Duodenal mucosa (tissue), 2 donors: ENCODE measurements around the gene ZBTB20.

ENCODE experiments used
- H3K27ac ChIP-seq: one replicate; pipeline ENCODE4 v1.7.0; 2013; ENCODE audit warnings: low read depth, low read length
- H3K27me3 ChIP-seq, 2 donors: one replicate each; pipeline ENCODE4 v1.7.0; 2013; ENCODE audit warnings: low read length in 2 of 2, control low read depth in 1 of 2; ENCODE audit not compliant: insufficient read depth in 2 of 2, control insufficient read depth in 1 of 2
- H3K36me3 ChIP-seq, 2 donors: one replicate each; pipeline ENCODE4 v1.7.0; 2013; ENCODE audit warnings: low read length in 2 of 2, control low read depth in 1 of 2; ENCODE audit not compliant: insufficient read depth in 2 of 2, control insufficient read depth in 1 of 2
- H3K4me1 ChIP-seq, 2 donors: one replicate each; pipeline ENCODE4 v1.7.0; 2013; ENCODE audit warnings: low read length in 2 of 2, control low read depth in 1 of 2; ENCODE audit not compliant: insufficient read depth in 2 of 2, control insufficient read depth in 1 of 2
- H3K4me3 ChIP-seq, 2 donors: one replicate each; pipeline ENCODE4 v1.7.0; 2013; ENCODE audit warnings: low read length in 2 of 2, low read depth in 1 of 2
- H3K9ac ChIP-seq, 2 donors: one replicate each; pipeline ENCODE4 v1.7.0; 2013; ENCODE audit warnings: low read length in 2 of 2, low read depth in 1 of 2
- H3K9me3 ChIP-seq, 2 donors: one replicate each; pipeline ENCODE4 v1.7.0; 2013; ENCODE audit warnings: low read length in 2 of 2, control low read depth in 1 of 2; ENCODE audit not compliant: control insufficient read depth in 1 of 2

ZBTB20 gene

DNA sequence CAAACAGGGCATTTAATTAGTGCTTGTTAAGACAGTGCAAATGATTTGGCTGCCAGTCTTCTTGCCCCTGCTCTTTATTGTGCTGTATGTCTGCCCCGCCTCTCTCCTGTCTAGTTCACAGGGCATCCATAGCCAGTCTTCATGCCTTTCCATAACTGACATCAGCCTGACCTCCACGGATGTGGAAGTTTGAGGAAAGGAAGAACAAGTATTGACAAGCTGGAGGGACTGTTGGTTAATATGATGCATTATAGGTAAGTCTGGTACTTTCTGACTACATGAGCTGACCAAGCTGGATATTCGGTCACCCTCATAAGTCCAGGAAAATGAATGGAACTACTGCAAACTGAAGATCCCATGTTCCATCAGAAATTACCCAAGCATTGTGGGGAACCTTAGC lies 527.3 kb downstream of the ZBTB20 start:
- Histone ChIP-seq H3K9me3 (no peaks in the 10 kb centered on the region), H3K27me3 (no peaks in the 10 kb centered on the region), H3K4me1 (peaks cover 5 to 15% of the 10 kb centered on the region in 2 donors)

DNA sequence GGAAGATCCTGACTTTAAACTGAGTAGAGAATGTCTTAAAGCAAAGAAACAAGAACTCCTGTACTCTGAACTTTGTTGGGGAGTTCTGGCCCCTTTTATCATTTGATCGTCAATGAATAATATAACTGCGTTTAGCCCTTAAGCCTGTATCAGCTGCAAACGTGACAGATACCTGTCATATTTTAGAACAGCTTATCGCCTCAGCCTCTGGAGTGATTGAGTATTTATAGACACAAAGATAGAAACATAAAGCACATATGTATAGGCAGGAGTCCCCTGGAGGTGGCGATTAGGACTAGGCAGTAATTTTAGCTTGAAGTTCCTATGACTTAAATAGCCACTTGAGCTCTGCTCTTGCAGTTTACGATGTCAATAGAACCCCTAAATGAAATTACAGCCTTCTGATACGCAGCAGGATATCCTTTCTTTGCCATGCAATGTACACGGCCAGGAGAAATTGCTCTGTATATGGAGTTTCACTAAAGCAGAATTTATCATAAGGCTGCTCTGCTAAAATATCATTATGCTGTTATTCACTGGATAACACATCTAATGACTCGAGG lies 531.5 kb downstream of the ZBTB20 start:
- Histone ChIP-seq H3K4me3 (no peak overlapping the region), H3K36me3 (no peaks in the 10 kb centered on the region), H3K9me3 (no peaks in the 10 kb centered on the region), H3K9ac (no peak overlapping the region), H3K27me3 (no peaks in the 10 kb centered on the region), H3K27ac (no peak overlapping the region), H3K4me1 (no peaks in the 10 kb centered on the region)

More for the DNA sequence above, 527.3 kb downstream of the ZBTB20 start:
- Histone ChIP-seq H3K4me3 (no peak overlapping the region), H3K9ac (no peak overlapping the region), H3K27ac (no peak overlapping the region), H3K36me3 (no peaks in the 10 kb centered on the region)

- H3K36me3 ChIP-seq, result no peaks in the 10 kb centered on the region
- peaks cover 5% of the 10 kb centered on the region in 2 donors for H3K4me1 ChIP-seq
- no peak overlapping the region for H3K9ac ChIP-seq
- no peak overlapping the region for H3K4me3 ChIP-seq
- no peaks in the 10 kb centered on the region for H3K9me3 ChIP-seq
- no peak overlapping the region for H3K27ac ChIP-seq
- H3K27me3 ChIP-seq, result no peaks in the 10 kb centered on the region
Measured at GRCh38 chr3:114609973-114610630, 537.0 kb downstream of the ZBTB20 start.

DNA sequence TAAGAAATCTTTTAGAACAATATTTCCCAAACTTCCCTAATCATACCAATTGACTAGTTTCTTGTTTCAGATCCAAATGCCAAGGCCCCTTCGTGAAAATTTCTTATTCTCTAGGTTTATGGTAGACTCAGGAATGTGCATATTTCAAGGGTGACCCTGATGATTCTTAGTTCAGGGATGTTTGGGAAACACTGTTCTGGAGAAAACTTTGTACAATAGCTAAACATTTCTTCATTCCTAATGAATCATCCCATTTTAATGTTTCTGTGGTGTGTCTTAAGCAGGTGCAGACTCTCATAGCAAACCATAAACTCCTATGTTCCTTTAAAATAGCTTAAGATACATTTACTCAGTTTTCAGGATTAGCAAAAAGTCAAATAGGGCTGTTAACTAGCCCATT lies 538.8 kb downstream of the ZBTB20 start:
- H3K9me3 ChIP-seq, result no peaks in the 10 kb centered on the region
- no peak overlapping the region for H3K27ac ChIP-seq
- H3K9ac ChIP-seq, result no peak overlapping the region
- H3K27me3 ChIP-seq, result no peaks in the 10 kb centered on the region
- H3K36me3 ChIP-seq, result no peaks in the 10 kb centered on the region
- peaks cover 5% of the 10 kb centered on the region in 2 donors for H3K4me1 ChIP-seq
- H3K4me3 ChIP-seq, result no peak overlapping the region

DNA sequence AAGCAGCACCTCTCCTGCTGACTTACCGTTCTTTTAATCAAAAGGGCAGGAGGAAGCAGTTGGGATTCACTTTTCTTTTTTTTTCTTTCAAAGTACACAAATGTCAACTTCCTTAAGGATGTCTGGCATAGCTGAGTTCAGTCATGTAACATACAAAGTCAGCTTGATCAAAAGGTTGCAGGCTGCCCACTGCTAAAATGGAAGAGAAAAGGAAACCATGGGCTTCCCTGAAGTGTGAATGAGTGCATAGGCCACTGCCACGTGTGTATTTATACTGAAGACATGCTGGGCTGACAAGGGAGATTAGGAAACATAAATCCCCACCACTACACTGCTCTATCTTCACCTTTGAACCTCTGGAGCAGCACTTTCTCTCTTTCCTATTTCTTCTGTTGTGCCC lies 540.8 kb downstream of the ZBTB20 start:
- Histone ChIP-seq H3K4me1 (peaks cover 5% of the 10 kb centered on the region in 2 donors), H3K27me3 (no peaks in the 10 kb centered on the region), H3K27ac (no peak overlapping the region), H3K4me3 (no peak overlapping the region), H3K9ac (no peak overlapping the region), H3K36me3 (no peaks in the 10 kb centered on the region), H3K9me3 (no peaks in the 10 kb centered on the region)

GRCh38 chr3:114600571-114600970 lies 546.5 kb downstream of the ZBTB20 start:
- no peak overlapping the region for H3K27ac ChIP-seq
- no peaks in the 10 kb centered on the region for H3K27me3 ChIP-seq
- no peak overlapping the region for H3K4me3 ChIP-seq
- H3K9ac ChIP-seq, result no peak overlapping the region
- H3K9me3 ChIP-seq, result no peaks in the 10 kb centered on the region
- no peaks in the 10 kb centered on the region for H3K4me1 ChIP-seq
- no peaks in the 10 kb centered on the region for H3K36me3 ChIP-seq

- Histone ChIP-seq H3K4me1 (no peaks in the 10 kb centered on the region), H3K27ac (no peak overlapping the region), H3K36me3 (no peaks in the 10 kb centered on the region), H3K9ac (no peak overlapping the region), H3K4me3 (no peak overlapping the region), H3K27me3 (no peaks in the 10 kb centered on the region), H3K9me3 (no peaks in the 10 kb centered on the region)
Measured at GRCh38 chr3:114597871-114598270, 549.2 kb downstream of the ZBTB20 start.

DNA sequence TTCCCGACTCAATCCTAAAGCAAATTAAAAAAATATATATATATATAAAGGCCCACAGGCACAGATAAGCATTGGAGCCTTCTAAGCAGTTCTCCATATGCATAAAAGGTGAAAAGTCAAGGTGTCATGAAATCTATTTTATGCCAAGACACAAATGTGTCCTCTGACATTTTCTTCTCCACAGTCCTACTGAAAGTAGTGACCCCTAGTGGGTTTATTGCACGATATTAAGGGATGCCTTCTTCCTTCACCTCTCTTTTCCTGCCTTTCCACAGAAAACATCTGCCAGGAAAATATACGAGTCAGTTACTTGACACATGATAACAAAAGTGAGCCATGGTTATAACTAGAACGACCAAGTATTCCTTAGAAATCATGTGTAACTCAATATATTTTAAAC lies 550.1 kb downstream of the ZBTB20 start:
- Histone ChIP-seq H3K4me1 (no peaks in the 10 kb centered on the region), H3K4me3 (no peak overlapping the region), H3K27ac (no peak overlapping the region), H3K27me3 (no peaks in the 10 kb centered on the region), H3K9me3 (no peaks in the 10 kb centered on the region), H3K9ac (no peak overlapping the region), H3K36me3 (no peaks in the 10 kb centered on the region)

GRCh38 chr3:114596147-114596546 lies 550.9 kb downstream of the ZBTB20 start:
- Histone ChIP-seq H3K9me3 (no peaks in the 10 kb centered on the region), H3K4me1 (no peaks in the 10 kb centered on the region), H3K27ac (no peak overlapping the region), H3K4me3 (no peak overlapping the region), H3K27me3 (no peaks in the 10 kb centered on the region), H3K9ac (no peak overlapping the region), H3K36me3 (no peaks in the 10 kb centered on the region)

DNA sequence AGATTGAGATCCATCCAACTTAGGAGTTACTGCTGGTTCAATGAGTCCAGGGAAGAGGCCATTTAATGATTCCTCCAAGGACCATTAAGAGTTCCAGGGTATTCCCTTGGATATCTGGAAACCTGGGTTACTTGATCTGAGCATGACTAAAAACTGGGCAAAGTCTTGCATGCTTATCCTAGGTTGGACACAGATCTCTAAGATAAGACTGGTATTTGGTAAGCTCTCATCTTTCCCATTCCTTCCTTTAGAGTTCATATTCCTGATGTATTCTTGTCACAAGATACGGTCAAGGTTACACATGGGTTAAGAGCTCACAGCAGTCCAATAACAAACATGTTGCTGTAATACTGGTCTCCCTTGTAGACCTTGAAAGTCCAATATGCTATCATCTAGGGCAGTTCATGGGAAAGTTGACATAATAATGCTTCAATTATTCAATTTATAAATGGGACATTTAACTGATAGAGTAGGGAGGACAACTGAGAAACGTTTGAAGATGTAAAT lies 551.5 kb downstream of the ZBTB20 start:
- no peaks in the 10 kb centered on the region for H3K4me1 ChIP-seq
- no peaks in the 10 kb centered on the region for H3K27me3 ChIP-seq
- no peak overlapping the region for H3K27ac ChIP-seq
- H3K36me3 ChIP-seq, result no peaks in the 10 kb centered on the region
- no peaks in the 10 kb centered on the region for H3K9me3 ChIP-seq
- no peak overlapping the region for H3K9ac ChIP-seq
- H3K4me3 ChIP-seq, result no peak overlapping the region
